GM19238 (cell line): ENCODE data around the gene PAPPA2.
"Not testable (repeated sequence)": the region's sequence is repeated elsewhere in the genome, so short reads cannot be mapped to it uniquely, and the experiment has no call there.

Experiments used
- DNase-seq: peaks from one replicate; pipeline ENCODE4 v3.0.0; 2011; ENCODE audit warnings: low spot score; ENCODE audit not compliant: insufficient read length

PAPPA2 gene

DNA sequence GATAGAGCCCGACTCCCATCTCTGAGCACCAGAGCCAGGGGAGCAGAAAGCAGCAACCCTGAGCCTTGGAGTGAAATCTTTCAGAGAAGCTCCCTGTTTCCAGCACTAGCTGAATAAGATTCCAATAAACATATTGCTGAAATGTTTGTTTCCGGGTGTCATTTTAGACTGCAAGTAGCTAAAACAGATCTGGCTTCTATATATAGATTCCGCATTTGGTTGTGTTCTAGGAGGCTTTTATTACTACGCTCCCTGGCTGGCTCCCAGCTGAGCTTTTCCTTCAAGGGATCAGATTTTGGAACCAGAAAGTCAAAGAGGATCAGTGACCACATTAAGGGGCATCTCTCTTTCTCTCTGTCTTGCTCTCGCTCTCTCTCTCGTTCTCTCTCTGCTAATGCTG lies 88.2 kb downstream of the PAPPA2 start:
- DNase-seq: no peak

DNA sequence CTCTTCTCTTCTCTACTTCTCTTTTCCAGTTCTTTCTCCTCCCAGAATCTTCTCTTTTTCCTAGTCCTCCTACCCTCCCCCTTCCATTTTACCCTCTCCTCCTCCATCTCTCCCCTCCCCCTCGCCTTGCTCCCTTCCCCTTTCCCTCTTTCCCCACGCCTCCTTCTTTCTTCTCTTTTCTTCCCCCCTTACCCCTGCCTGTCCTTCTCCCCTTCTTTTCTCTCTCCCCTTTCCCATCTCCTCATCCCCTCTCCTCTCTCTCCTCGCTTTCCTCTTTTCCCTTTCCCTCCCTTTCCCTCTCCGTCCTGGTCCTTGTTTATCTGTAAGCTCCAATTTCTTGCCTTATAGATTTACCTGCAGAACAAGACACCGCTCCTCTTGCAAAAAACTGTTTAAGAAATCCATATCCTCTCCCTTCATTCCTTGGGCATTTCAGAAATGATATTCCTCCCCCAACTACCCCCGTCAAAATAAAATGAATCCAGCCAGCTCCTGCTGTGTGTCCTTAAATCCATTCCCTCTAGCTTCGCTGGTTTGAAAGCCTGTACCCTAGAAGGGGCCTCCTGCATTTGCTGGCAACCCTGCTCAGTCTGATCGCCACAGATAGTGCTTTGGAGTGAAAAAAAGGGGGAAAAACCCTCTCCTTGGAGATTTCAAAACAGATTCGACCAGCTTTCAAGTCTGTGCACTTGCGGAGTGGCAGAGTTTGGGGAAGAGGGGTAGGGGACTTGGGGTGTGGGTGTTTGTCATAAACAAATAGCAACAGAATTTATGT lies 89.4 kb downstream of the PAPPA2 start:
- no peak for DNase-seq

DNA sequence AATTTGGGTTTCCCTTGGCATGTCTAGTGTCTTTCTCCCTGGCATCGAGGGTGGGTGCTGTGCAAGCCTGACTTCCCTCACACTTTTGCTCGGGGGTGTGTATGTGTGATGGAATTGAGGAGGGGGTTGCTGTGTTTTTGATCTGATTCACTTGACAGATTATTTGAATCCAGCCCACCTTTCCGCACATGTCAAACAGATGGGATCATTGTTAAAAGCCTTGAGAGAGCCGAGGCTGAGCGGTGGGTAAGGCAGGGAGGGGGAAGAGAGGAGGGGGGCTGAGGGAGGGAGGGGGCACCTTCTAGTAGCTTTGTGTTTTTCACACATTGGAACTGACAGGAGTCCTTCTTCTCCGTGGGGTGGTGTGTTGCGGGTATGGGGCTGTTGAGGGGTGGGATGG lies 90.0 kb downstream of the PAPPA2 start:
- no peak for DNase-seq

DNA sequence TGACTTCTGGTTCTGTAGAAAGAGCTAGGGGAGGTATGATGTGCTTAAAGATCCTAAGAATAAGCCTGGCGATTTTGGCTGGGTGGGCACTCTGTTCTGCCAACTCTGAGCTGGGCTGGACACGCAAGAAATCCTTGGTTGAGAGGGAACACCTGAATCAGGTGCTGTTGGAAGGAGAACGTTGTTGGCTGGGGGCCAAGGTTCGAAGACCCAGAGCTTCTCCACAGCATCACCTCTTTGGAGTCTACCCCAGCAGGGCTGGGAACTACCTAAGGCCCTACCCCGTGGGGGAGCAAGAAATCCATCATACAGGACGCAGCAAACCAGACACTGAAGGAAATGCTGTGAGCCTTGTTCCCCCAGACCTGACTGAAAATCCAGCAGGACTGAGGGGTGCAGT lies 93.3 kb downstream of the PAPPA2 start:
- no peak for DNase-seq

DNA sequence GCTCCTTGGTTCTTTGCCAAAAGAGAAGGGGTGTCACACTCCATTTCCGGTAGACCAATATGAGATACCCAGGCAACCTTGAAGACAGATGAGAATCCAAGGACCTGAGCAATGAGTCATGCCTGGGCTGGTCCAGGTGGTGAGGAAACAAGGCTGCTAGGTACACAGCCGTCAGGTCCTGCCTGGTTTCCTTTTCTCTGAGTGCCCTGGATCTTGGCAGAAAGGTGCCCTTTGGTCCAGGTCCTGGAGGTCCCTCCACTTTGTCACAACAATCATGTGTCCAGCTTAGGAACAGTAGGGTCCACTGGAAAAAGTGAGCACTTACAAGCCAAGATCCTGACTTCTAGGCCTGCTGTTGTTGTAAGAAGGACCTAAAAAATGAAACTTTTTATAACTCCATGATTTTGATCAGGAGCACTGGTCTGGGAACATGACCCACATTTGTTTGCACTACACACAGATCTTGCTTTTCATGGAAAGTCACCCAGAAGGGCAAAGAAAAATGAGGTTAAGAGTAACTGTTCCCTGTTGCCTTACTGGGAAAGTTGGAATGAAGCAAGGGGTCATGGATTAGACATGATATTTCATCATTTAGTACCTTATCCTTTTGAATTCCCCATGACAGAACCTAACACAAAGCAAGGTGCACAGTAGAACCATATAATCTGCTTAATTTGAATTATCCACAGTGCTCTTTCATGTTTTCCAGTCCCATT lies 94.7 kb downstream of the PAPPA2 start:
- DNase-seq: no peak

DNA sequence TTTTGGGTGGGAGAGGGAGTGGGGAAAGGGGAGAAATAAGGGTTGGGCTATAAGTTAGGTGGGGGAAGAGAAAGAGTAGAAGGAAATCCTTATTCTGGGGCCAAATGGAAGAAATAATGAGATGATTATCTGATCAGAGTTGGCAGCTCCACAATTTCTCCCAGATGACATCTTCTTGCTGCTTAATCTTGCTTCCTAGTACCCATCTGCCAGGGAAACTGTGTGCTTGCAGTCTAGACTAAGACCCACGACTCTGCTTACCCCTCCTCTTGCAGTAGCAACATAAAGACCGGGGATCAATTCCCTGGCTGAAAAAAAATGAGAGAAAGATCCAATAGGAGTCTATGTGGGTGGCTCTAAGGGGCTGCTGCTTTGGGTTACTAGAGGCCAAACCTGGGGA lies 95.6 kb downstream of the PAPPA2 start:
- no peak for DNase-seq

DNA sequence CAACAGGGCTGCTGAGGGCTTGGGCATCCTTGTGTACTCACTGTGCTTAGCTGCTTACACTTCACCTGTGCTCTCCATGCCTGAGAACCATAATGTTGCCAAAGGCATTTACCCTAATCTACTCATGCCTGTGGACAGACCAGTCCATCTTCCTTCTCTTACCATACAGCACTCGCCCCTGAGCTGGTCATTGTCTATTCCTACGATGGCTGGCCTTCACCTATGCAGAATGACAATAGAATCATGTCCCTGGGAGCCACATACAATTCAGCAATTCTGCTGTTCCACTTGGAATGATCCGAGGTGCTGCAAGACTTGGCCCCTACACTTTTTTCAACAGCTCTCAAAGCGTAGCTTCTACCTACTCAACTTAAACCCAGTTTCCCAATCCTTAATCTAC lies 96.5 kb downstream of the PAPPA2 start:
- no peak for DNase-seq

DNA sequence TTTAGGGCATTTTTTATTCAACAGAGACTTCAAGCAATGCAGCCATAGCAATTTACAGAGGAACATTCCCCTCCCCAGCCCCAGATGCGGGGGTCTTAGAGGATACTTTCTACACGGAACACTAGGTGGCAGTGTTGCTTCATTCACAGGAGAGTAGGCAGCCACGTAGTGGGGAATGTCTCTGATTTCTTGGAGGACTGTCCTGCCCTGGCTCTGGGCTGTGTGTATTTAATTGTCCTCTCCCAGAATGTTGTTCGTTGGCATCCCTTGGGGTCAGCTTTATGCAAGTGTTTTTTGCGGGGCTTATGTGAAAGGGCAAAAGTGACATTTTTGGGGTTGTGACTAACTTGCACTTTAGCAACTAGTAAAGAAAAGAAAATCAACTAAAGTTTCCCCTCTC lies 96.9 kb downstream of the PAPPA2 start:
- DNase-seq: peak; percentile 42

DNA sequence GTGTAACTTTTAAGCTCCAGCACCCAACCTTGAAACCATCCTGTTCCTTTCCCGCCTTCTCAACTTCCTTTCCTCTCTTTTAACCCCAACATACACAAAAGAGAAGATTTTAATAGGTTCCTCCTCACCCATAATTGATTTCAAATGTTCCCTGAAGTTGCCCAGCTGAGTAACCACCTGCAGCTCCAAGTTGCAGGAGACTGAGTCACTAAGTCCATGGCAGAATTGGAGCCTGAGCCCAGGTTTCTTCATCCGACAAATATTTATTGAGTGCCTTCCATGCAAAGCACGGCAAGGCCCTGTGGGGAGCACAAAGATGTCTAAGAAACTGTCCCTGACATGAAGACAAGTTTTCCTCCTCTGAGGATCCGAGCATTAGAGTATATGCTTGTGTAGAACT lies 97.7 kb downstream of the PAPPA2 start:
- no peak for DNase-seq

DNA sequence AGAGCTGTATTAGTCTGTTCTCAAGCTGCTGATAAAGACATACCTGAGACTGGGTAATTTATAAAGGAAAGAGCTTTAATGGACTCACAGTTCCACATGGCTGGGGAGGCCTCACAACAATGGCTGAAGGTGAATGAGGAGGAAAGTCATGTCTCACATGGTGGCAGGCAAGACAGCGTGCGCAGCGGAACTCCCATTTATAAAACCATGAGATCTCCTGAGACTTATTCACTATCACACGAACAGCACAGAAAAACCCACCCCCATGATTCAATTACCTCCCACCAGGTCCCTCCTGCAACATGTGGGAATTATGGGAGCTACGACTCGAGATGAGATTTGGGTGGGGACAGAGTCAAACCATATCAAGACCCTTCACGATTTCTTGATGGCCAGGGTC lies 98.8 kb downstream of the PAPPA2 start:
- DNase-seq: not testable (repeated sequence)

DNA sequence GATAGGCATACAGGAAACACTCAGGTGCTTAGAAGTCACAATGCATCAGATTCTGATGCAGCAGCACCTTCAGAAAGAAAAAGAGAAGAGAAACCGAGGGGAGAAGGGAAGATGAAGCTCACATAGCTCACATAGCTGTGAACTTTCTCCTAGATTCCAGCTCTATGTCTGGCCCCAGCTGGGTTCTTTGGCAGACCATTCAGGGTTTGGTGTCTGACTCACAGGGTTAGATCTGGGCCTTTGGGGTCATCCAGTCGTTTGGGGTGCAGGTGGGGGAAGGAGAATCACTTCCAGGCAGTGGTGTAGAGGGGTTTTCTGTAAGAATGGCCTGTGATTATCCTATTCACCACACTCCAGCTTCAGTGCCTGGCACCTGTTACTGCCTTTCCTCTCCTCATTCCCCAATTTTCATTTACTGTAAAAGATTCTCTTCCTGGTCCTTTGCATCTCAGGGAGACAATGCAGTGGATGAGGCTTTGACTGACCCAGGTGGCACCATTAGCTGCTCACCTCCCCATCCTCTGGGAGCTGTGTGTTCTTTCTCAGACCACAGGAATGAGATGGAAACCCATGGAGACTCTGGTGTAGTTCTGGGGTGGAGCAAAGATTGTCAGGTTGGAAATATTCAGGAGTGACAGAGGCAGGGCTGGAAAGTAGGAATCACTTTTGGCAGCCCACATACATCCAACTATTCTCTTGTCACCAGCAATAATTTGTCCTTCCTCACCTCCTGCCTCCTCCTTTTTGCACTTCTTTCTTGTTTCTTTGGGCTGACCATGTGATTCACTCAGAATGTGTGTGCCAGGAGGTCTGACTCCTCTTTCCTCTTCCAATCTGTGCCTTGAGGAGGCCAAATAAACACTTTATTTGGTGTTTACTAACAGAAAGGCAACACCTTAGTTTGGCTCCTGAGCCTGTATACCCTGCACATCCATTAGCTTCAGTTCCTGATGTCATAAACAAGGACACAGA lies 103.3 kb downstream of the PAPPA2 start:
- no peak for DNase-seq

DNA sequence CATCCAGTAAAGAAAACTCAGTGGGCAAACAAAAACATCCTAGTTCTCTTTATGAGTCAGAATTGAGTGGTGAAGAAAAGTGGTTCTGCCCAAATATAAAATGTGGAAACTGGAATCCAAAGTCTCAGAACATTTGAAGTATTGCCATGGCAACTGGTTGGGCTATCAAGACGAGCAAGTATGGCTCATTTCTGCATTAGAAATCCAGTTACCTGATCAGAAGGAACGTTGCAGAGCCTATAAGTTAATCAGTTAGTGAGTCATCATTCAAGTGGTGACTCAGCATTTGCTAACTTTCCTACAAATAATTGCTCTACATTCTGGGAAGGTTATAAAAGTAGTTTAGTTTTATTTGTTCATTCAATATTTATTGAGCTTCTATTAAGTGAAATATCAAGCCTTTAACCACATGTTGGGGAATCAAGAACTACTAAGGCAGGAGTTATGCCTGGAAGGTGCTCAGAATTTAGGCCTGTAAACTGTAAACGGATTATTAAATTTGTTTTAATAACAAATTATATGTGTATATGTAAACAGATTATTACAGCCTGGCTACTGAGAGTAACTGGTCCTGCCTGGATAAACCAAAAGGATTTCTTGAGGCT lies 104.3 kb downstream of the PAPPA2 start:
- no peak for DNase-seq

DNA sequence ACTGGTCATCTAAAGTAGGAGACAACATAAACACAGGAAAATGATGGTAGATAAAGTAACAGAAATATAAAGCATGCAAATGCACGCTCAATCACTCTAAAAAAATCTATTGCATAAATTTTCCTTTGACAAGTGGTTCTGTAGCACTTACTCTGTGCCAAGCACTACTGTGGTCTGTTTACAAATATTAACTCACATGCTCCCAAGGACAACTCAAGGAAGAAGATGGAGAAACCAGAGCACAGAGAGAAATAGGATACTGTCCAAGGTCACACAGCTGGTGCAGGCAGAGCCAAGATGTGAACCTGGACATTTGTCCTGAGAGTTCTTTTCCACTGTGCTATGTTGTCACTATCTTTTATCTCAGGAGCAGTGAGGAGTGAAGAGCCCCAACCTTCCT lies 105.2 kb downstream of the PAPPA2 start:
- DNase-seq: no peak

DNA sequence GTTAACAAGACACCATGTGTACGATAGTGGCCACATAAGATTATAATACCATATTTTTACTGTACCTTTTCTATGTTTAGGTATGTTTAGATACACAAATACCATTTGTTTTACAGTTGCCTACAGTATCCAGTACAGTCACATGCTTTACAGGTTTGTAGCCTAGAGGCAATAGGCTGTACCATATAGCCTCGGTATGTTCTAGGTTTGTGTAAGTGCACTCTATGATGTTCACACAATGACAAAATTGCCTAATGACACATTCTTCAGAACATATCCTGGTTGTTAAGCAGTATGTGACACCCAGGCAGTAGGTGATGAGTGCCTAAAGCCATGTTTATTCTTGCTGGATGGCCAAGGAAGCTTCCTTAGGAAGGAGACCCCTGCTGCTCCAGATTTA lies 111.8 kb downstream of the PAPPA2 start:
- no peak for DNase-seq

DNA sequence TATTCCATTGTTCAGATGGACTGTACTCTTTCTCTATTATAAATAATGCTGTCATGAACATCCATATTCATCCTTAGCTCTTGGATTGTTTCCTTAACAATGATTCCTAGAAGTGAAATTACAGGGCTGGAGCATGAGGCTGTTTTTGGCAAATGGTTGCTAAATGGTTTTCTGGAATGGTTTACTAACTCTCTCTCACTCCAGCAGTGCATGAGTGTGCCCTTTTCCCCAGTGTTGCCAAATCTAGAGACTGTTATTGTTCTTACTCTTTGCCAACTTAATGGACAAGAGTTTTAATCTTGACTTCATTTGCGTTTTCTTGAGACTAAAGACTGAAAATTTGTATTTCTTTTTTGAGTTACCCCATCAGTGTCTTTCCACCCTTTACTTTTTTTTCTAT lies 113.0 kb downstream of the PAPPA2 start:
- DNase-seq: no peak

DNA sequence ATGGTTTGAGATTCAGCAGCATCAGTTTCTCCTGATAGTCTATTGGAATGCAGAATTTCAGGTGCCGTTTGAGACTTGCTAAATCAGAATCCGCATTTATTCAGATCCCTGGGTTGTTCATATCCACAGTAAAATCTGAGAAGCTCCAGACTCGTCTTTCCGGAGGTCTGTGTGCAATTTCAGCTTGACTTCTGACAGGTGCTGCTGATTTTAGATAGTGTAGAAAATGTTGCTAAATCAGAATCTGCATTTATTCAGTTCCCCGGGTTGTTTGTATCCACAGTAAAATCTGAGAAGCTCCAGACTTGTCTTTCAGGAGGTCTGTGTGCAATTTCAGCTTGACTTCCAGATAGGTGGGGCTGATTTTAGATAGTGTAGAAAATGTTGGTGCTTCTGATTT lies 113.7 kb downstream of the PAPPA2 start:
- no peak for DNase-seq

DNA sequence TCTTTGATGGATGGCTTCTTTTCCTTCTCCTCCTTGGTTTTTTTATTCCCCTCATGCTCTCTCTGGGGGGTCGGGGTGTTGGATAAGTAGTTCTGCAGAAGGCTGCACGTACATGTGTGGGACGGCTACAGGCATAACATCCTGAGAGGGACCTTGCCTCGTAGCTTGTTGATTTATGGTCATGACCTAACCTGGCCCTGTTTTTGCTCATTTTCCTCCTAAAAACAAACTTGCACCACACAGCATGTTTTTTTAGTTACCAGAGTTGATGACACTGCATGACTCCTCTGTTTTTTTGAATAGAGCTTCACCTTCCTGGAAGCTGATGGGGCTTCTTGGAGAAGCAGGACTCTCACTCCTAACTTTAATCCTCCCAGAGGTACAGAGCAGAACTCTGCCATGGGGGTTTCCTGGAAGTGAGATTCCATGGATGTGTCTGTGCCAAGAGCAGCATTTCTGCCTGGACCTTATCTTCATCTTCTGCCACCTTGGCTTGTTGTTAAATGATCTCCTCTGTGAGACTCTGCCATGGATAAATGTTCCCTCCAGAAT lies 114.7 kb downstream of the PAPPA2 start:
- no peak for DNase-seq

DNA sequence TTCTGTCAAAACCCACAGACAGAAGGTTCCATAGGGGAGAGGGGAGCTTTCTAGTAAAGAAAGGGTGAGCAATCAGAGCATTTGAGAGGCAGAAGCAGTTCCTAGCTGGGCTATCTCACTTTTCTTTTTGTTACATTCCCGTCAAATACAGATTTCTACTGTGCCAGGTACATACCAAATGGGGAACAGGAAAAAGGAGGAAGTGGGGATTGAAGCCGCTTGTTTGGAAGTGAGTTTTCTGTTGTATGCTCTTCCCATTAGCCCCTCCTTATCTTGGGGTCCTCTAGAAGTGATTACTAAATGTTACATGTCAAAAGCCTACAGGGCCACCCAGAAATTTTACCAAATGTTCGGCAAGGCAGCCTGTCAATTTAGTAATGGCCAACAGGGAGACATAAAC lies 116.1 kb downstream of the PAPPA2 start:
- no peak for DNase-seq

DNA sequence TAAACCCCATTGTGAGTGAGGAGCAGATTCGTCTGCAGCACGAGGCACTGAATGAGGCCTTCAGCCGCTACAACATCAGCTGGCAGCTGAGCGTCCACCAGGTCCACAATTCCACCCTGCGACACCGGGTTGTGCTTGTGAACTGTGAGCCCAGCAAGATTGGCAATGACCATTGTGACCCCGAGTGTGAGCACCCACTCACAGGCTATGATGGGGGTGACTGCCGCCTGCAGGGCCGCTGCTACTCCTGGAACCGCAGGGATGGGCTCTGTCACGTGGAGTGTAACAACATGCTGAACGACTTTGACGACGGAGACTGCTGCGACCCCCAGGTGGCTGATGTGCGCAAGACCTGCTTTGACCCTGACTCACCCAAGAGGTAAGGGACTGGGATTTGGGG lies 132.2 kb downstream of the PAPPA2 start:
- DNase-seq: no peak

DNA sequence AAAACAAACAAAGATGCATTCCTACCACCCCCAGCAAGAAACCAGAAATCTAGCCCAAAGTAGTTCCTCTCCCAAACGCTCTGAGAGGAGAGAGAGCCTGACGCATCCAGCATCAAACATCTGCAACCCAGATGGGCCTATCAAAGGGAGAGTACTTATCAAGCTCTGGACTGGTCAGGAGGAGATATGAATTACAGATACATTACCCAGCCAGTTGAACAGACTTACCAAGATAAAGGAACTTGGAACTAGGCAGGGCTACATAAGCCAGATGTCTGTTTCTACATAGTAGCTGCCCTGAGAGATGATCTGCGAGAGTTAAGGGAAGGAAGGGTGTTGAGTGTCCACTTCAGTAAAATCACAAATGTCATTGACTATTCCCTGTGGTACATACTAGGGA lies 138.4 kb downstream of the PAPPA2 start:
- DNase-seq: no peak

DNA sequence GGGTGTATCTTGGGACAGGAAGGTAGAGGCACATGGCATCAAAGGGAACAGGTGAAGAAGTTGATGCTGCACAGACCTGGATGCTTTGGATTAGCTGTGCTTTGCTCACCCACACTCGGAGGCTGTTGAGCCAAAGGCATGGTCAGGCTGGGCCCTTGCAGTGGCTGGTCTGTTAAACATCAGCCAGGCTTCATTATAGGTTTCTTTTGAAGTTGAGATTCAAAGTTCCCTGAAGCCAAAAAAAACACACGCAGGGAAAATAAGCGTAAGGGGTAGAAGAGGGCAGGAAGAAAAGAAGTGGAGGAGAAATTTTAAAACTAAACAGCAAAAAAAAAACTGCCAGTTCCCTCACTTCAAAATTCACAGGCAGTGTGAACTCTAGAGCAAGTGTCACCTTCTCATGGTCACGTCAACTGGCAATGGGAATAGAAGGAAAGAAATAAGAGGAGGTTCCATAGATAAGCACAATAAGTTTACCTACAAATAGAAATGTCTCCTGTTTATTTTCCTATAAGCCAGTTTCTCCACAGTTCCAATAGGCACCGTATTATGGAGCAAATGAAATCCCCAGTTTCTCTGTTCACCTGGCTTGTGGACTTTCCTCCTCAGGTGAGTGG lies 139.5 kb downstream of the PAPPA2 start:
- DNase-seq: no peak
